GM23248 (cell line): Measurements from ENCODE around the gene ETS1. TPM values are rescaled to one million over a fixed set of nuclear protein-coding genes. Genes with fewer than 3 reads are reported as not detected.

Experiments
- DNase-seq: peaks from one replicate; pipeline ENCODE4 v3.0.0-alpha.2; 2015
- H2AFZ ChIP-seq: fragments of 200-600 bp; sonication (generic); 2 replicates; pipeline ENCODE4 v1.6.1; 2016; ENCODE audit warnings: antibody characterized with exemption
- H3F3A ChIP-seq: fragments of 200-600 bp; sonication (generic); 2 replicates; pipeline ENCODE4 v1.6.1; 2016; ENCODE audit warnings: mild to moderate bottlenecking, antibody characterized with exemption, mixed run types; ENCODE audit not compliant: insufficient read depth
- H3K27ac ChIP-seq: fragments of 200-600 bp; sonication (generic); 2 replicates; pipeline ENCODE4 v1.5.1; 2016; ENCODE audit warnings: mild to moderate bottlenecking
- H3K27me3 ChIP-seq: fragments of 200-600 bp; sonication (generic); replicated peaks from 2 replicates; pipeline ENCODE4 v1.6.1; 2016; ENCODE audit warnings: mild to moderate bottlenecking; ENCODE audit not compliant: insufficient read depth
- H3K36me3 ChIP-seq: fragments of 200-600 bp; sonication (generic); 2 replicates; pipeline ENCODE4 v1.6.1; 2016; ENCODE audit warnings: low read depth, mild to moderate bottlenecking
- H3K4me1 ChIP-seq: fragments of 200-600 bp; sonication (generic); 2 replicates; pipeline ENCODE4 v1.6.1; 2016; ENCODE audit warnings: mild to moderate bottlenecking; ENCODE audit not compliant: insufficient read depth
- H3K4me2 ChIP-seq: fragments of 200-600 bp; sonication (generic); one replicate; pipeline ENCODE4 v1.6.1; 2016; ENCODE audit warnings: mild to moderate bottlenecking; ENCODE audit not compliant: unreplicated experiment
- H3K4me3 ChIP-seq: fragments of 200-600 bp; sonication (generic); 2 replicates; pipeline ENCODE4 v1.5.1; 2016; ENCODE audit warnings: mild to moderate bottlenecking
- H3K79me2 ChIP-seq: fragments of 200-600 bp; sonication (generic); 2 replicates; pipeline ENCODE4 v1.6.1; 2016; ENCODE audit warnings: mild to moderate bottlenecking; ENCODE audit not compliant: insufficient read depth
- H3K9ac ChIP-seq: fragments of 200-600 bp; sonication (generic); 2 replicates; pipeline ENCODE4 v1.6.1; 2016; ENCODE audit warnings: mild to moderate bottlenecking
- H3K9me2 ChIP-seq: fragments of 200-600 bp; sonication (generic); 2 replicates; pipeline ENCODE4 v1.6.1; 2016; ENCODE audit warnings: mixed run types, mild to moderate bottlenecking, moderate library complexity; ENCODE audit not compliant: insufficient read depth
- H3K9me3 ChIP-seq: fragments of 200-600 bp; sonication (generic); one replicate; pipeline ENCODE4 v1.6.1; 2017; ENCODE audit warnings: low read depth
- H4K20me1 ChIP-seq: fragments of 200-600 bp; sonication (generic); 2 replicates; pipeline ENCODE4 v1.6.0; 2016; ENCODE audit not compliant: insufficient read depth
- EZH2 ChIP-seq: fragments of 200-600 bp; sonication (generic); IDR thresholded peaks from 2 replicates; pipeline ENCODE4 v1.6.1; 2018; ENCODE audit warnings: antibody characterized with exemption, mild to moderate bottlenecking; ENCODE audit not compliant: insufficient read depth, poor library complexity, severe bottlenecking
- EZH2phosphoT487 ChIP-seq: fragments of 200-600 bp; sonication (generic); IDR thresholded peaks from 2 replicates; pipeline ENCODE4 v1.6.1; 2018; ENCODE audit warnings: antibody characterized with exemption, moderate library complexity, mild to moderate bottlenecking, low read depth; ENCODE audit not compliant: insufficient read depth
- WGBS, 2 experiments: methylation state at CpG; one replicate each; pipeline ENCODE4 v1.1.6; 2015 to 2017; ENCODE audit warnings: low lambda C conversion rate in 2 of 2, low coverage in 1 of 2; ENCODE audit errors: missing lambda C conversion rate in 2 of 2; 5-methylcytosine and 5-hydroxymethylcytosine counted together
- in situ Hi-C: fragments of 300-500 bp; cut with MboI; formaldehyde crosslinking; loops from 2 replicates; pipeline ENCODE4 v1.15.0; 2020
- polyA plus RNA-seq: library from polyadenylated mRNA; unstranded; fragments of >200 nt; fragmentation: Nextera tagmentation; extraction: Ambion mirVana; gene quantifications from 2 replicates; pipeline ENCODE4 v1.2.1, GENCODE V29; 2016
- total RNA-seq: library from RNA; depleted of rRNA; stranded (reverse); fragments of >200 nt; shearing (Covaris generic); gene quantifications from 2 replicates; pipeline ENCODE4 v1.2.3, GENCODE V29; 2014

Gene ETS1
- total and polyA plus RNA-seq, 2 experiments from 2014 or later, result 19.9 to 61.0 TPM

- DNase-seq, result no peak
- no peaks in the 10 kb centered on the region for H3K27me3 ChIP-seq
- H2AFZ ChIP-seq, result no peak overlapping the region
- no peaks in the 10 kb centered on the region for H3K79me2 ChIP-seq
- H4K20me1 ChIP-seq, result no peaks in the 10 kb centered on the region
- H3K4me2 ChIP-seq, result no peak overlapping the region
- no peak overlapping the region for H3K4me3 ChIP-seq
- peaks cover 16% of the 10 kb centered on the region for H3F3A ChIP-seq
- H3K27ac ChIP-seq, result no peak overlapping the region
- H3K4me1 ChIP-seq, result peaks cover 22% of the 10 kb centered on the region
- H3K36me3 ChIP-seq, result no peaks in the 10 kb centered on the region
- no peak overlapping the region for H3K9ac ChIP-seq
- WGBS, 2 experiments, result 84 to 88% methylated on average over 14 of the region's 14 CpGs
- no peaks in the 10 kb centered on the region for H3K9me3 ChIP-seq
- in situ Hi-C loops, result no loop called here
- TF ChIP-seq EZH2, result no peak
- H3K9me2 ChIP-seq, result no peaks in the 10 kb centered on the region
Measured at GRCh38 chr11:128585498-128586238, 1.7 kb downstream of the ETS1 start.

DNA sequence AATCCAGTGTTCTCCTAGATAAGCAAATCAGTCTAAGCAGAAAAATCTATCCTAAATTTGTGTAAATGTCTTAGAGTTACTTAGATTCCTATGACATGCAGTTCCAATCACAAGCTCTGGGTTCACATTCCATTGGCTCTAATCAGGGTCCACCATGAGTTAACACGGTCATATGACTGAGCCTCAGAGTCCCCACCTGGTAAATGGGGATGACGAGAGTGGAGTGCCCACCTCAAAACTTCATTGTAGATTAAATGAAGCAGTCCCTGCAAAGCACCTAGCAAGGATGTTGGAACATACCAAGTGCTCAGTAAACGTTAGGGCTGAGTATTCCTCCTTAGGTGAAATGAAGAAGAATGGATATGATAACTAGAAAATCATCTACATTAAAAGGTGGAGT lies 3.1 kb downstream of the ETS1 start:
- WGBS, 2 experiments, result 71 to 77% methylated on average over 3 of the region's 3 CpGs

DNA sequence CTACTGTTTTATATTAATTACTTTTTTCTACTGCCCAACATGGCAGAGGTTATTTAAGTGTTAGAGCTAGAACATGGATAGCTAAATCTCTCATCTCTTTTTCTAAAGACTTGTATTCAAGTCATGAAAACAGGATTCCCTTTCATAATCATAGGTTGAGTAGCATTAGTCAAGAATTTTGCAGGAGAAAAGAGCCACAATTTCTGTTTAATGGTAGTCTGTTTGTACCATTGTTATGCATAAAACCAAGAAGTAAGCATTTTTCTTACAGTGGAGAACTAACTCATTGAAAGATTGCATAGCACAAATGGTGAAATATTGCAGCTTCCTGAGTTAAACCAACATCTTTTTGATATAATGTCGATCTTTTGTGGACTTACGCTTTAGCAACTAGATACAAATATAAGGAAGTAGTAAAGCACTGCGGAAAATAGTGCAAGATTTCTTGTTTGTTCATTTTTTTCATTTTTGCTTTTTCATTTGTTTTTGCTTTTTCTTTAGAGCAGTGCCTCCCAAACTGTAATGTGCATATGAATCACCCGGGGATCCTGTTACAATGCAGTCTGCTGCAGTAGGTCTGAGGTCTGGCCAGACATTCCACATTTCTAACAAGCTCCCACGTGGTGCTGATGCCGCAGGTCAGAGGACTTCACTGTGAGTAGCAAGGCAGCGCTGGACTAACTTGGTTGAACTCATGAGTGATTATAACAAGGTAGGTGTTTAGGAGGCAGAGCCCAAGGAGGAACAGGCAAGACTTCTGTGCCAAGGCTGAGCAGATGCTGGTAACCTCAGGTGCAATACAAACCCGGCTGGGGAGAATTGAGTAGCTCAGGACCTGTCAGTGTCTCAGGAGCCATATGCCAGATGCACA lies 4.6 kb downstream of the ETS1 start:
- no peaks in the 10 kb centered on the region for H3K27me3 ChIP-seq
- 22% methylated on average over 8 of the region's 8 CpGs for WGBS, 2 experiments
- H3K9ac ChIP-seq, result peak overlapping the region; percentile 27; the same call in 1 of the 2 replicates
- in situ Hi-C loops, result no loop called here
- peak overlapping the region; percentile 45 for H3K4me3 ChIP-seq
- H3K4me1 ChIP-seq, result peaks cover 16% of the 10 kb centered on the region
- no peaks in the 10 kb centered on the region for H3K79me2 ChIP-seq
- H3K9me3 ChIP-seq, result no peaks in the 10 kb centered on the region
- TF ChIP-seq EZH2phosphoT487, result no peak
- TF ChIP-seq EZH2, result no peak
- no peaks in the 10 kb centered on the region for H3K9me2 ChIP-seq
- DNase-seq, result peak; percentile 97
- no peaks in the 10 kb centered on the region for H4K20me1 ChIP-seq
- peaks cover 16% of the 10 kb centered on the region for H3F3A ChIP-seq
- no peaks in the 10 kb centered on the region for H3K36me3 ChIP-seq
- peak overlapping the region; percentile 66 for H3K27ac ChIP-seq
- H2AFZ ChIP-seq, result 0 out of 2 replicates have a peak overlapping the region, but pooled peaks have one; percentile 2
- H3K4me2 ChIP-seq, result peak overlapping the region; percentile 63

More for the DNA sequence above, 3.1 kb downstream of the ETS1 start:
- H3K9me2 ChIP-seq, result no peaks in the 10 kb centered on the region
- no peak overlapping the region for H3K27ac ChIP-seq
- no peak overlapping the region for H3K4me2 ChIP-seq
- H3K36me3 ChIP-seq, result no peaks in the 10 kb centered on the region
- H3F3A ChIP-seq, result peaks cover 16% of the 10 kb centered on the region
- H3K79me2 ChIP-seq, result no peaks in the 10 kb centered on the region
- DNase-seq, result no peak
- H3K9ac ChIP-seq, result no peak overlapping the region
- in situ Hi-C loops, result no loop called here
- H3K4me1 ChIP-seq, result peaks cover 22% of the 10 kb centered on the region
- H3K27me3 ChIP-seq, result no peaks in the 10 kb centered on the region
- H3K4me3 ChIP-seq, result no peak overlapping the region
- H4K20me1 ChIP-seq, result no peaks in the 10 kb centered on the region
- no peak overlapping the region for H2AFZ ChIP-seq
- TF ChIP-seq EZH2phosphoT487 (no peak), EZH2 (no peak)
- no peaks in the 10 kb centered on the region for H3K9me3 ChIP-seq

- DNase-seq, result no peak
- no peaks in the 10 kb centered on the region for H3K36me3 ChIP-seq
- no peak overlapping the region for H3K9ac ChIP-seq
- in situ Hi-C loops, result no loop called here
- no peak overlapping the region for H3K4me3 ChIP-seq
- no peaks in the 10 kb centered on the region for H3K27me3 ChIP-seq
- H3K9me2 ChIP-seq, result no peaks in the 10 kb centered on the region
- TF ChIP-seq EZH2, result no peak
- TF ChIP-seq EZH2phosphoT487, result no peak
- no peak overlapping the region for H3K4me2 ChIP-seq
- H3K27ac ChIP-seq, result no peak overlapping the region
- H3K79me2 ChIP-seq, result no peaks in the 10 kb centered on the region
- 57 to 66% methylated on average over 7 of the region's 7 CpGs for WGBS, 2 experiments
- H3K9me3 ChIP-seq, result no peaks in the 10 kb centered on the region
- H2AFZ ChIP-seq, result no peak overlapping the region
- H3F3A ChIP-seq, result peaks cover 16% of the 10 kb centered on the region
- no peaks in the 10 kb centered on the region for H4K20me1 ChIP-seq
- peaks cover 16% of the 10 kb centered on the region for H3K4me1 ChIP-seq
Measured at GRCh38 chr11:128581561-128582272, 5.6 kb downstream of the ETS1 start.
